Fibroblast of upper back skin (primary cell): ENCODE results near the gene MRGPRF.
A peak's percentile ranks its signal among the peaks of the same experiment; 100 is the strongest.
"Not testable (repeated sequence)": the region's sequence is repeated elsewhere in the genome, so short reads cannot be mapped to it uniquely, and the experiment has no call there.

ENCODE experiments used
- DNase-seq: peaks from one replicate; pipeline ENCODE4 v3.0.0-alpha.2; 2013

MRGPRF gene

GRCh38 chr11:69002110-69002569 is 10.9 kb downstream of the MRGPRF start:
- DNase-seq: no peak

GRCh38 chr11:69001243-69002081 is 11.6 kb downstream of the MRGPRF start:
- no peak for DNase-seq

GRCh38 chr11:69000831-69001242 is 12.2 kb downstream of the MRGPRF start:
- peak; percentile 74 for DNase-seq

- DNase-seq: no peak
Observed at GRCh38 chr11:69000391-69000790, 12.7 kb downstream of the MRGPRF start.

- not testable (repeated sequence) for DNase-seq
Observed at GRCh38 chr11:68999748-69000355, 13.2 kb downstream of the MRGPRF start.

GRCh38 chr11:68999093-68999747 is 13.8 kb downstream of the MRGPRF start:
- no peak for DNase-seq

GRCh38 chr11:68998390-68998911 is 14.6 kb downstream of the MRGPRF start:
- DNase-seq: no peak

- DNase-seq: no peak
Observed at GRCh38 chr11:68997995-68998348, 15.1 kb downstream of the MRGPRF start.

- DNase-seq: no peak
Observed at GRCh38 chr11:68997124-68997994, 15.7 kb downstream of the MRGPRF start.

- no peak for DNase-seq
Observed at GRCh38 chr11:68996376-68997123, 16.5 kb downstream of the MRGPRF start.

GRCh38 chr11:68994894-68995285 is 18.2 kb downstream of the MRGPRF start:
- no peak for DNase-seq

- no peak for DNase-seq
Observed at GRCh38 chr11:68994161-68994893, 18.7 kb downstream of the MRGPRF start.

GRCh38 chr11:68993546-68993945 is 19.5 kb downstream of the MRGPRF start:
- no peak for DNase-seq

GRCh38 chr11:68992743-68993255 is 20.2 kb downstream of the MRGPRF start:
- no peak for DNase-seq

- DNase-seq: no peak
Observed at GRCh38 chr11:68990995-68991780, 21.9 kb downstream of the MRGPRF start.

- no peak for DNase-seq
Observed at GRCh38 chr11:68989936-68990606, 23.0 kb downstream of the MRGPRF start.

- DNase-seq: no peak
Observed at GRCh38 chr11:68988491-68988890, 24.6 kb downstream of the MRGPRF start.

GRCh38 chr11:68987211-68987610 is 25.8 kb downstream of the MRGPRF start:
- DNase-seq: no peak

- DNase-seq: no peak
Observed at GRCh38 chr11:68983801-68984200, 29.2 kb downstream of the MRGPRF start.
